NCI-H524 treated with DMSO at 0.1 percent for 48 hours (cell line): Measurements from ENCODE around the gene PRELID1.
"Not testable (repeated sequence)": the region's sequence is repeated elsewhere in the genome, so short reads cannot be mapped to it uniquely, and the experiment has no call there.

Source experiments
- DNase-seq: peaks from one replicate; lab custom pipeline; 2025; lab: John Stamatoyannopoulos, UW

Gene PRELID1

GRCh38 chr5:177303121-177303924 is at the start of gene PRELID1, which contains the start of gene RAB24:
Gene PRELID1, plus strand, starts transcription at chr5:177303799. Its CDS starts 187 bp downstream, at chr5:177303986.
Gene RAB24, minus strand, starts transcription at chr5:177303719. Its CDS starts 431 bp downstream, at chr5:177303288.
- DNase-seq, result peak; percentile 12

- no peak for DNase-seq
Observed at GRCh38 chr5:177256296-177256695, 47.3 kb upstream of the PRELID1 start.

- DNase-seq, result not testable (repeated sequence)
Observed at GRCh38 chr5:177258711-177259110, 44.9 kb upstream of the PRELID1 start.

- DNase-seq, result no peak
Observed at GRCh38 chr5:177260961-177261360, 42.6 kb upstream of the PRELID1 start.

- no peak for DNase-seq
Observed at GRCh38 chr5:177261510-177261909, 42.1 kb upstream of the PRELID1 start.

GRCh38 chr5:177264178-177264577 is 39.4 kb upstream of the PRELID1 start:
- no peak for DNase-seq

GRCh38 chr5:177265395-177265794 is 38.2 kb upstream of the PRELID1 start:
- DNase-seq, result no peak

GRCh38 chr5:177269232-177269895 is 34.2 kb upstream of the PRELID1 start:
- DNase-seq, result no peak

- no peak for DNase-seq
Observed at GRCh38 chr5:177269976-177270375, 33.6 kb upstream of the PRELID1 start.

GRCh38 chr5:177270653-177271052 is 32.9 kb upstream of the PRELID1 start:
- no peak for DNase-seq

GRCh38 chr5:177271113-177271512 is 32.5 kb upstream of the PRELID1 start:
- DNase-seq, result no peak

GRCh38 chr5:177275883-177276282 is 27.7 kb upstream of the PRELID1 start:
- no peak for DNase-seq

- DNase-seq, result no peak
Observed at GRCh38 chr5:177276886-177277285, 26.7 kb upstream of the PRELID1 start.

GRCh38 chr5:177288191-177288590 is 15.4 kb upstream of the PRELID1 start:
- DNase-seq, result no peak

- DNase-seq, result no peak
Observed at GRCh38 chr5:177290816-177291596, 12.6 kb upstream of the PRELID1 start.

- DNase-seq, result no peak
Observed at GRCh38 chr5:177291735-177292134, 11.9 kb upstream of the PRELID1 start.

- DNase-seq, result no peak
Observed at GRCh38 chr5:177293819-177294581, 9.6 kb upstream of the PRELID1 start.

- no peak for DNase-seq
Observed at GRCh38 chr5:177294632-177295031, 9.0 kb upstream of the PRELID1 start.

GRCh38 chr5:177295924-177296323 is 7.7 kb upstream of the PRELID1 start:
- DNase-seq, result no peak

GRCh38 chr5:177296581-177296980 is 7.0 kb upstream of the PRELID1 start:
- no peak for DNase-seq

GRCh38 chr5:177297922-177298321 is 5.7 kb upstream of the PRELID1 start:
- no peak for DNase-seq

- DNase-seq, result no peak
Observed at GRCh38 chr5:177299697-177300096, 3.9 kb upstream of the PRELID1 start.
